IMR-90 (cell line): ENCODE data around the gene LUZP1. TPM values are rescaled to one million over a fixed set of nuclear protein-coding genes. Genes with fewer than 3 reads are reported as not detected.

Source experiments
- ATAC-seq: fragments of 200-7000 bp; cut with Tn5 transposase; 2 replicates; pipeline ENCODE4 v1.9.1; 2020; ENCODE audit warnings: low read depth, mild to moderate bottlenecking, moderate library complexity
- BruUV-seq: library from RNA; stranded (reverse); fragments of 400-500 nt; replicated peaks from 2 replicates; lab custom pipeline; 2021; lab: Mats Ljungman, UMichigan
- CTCF ChIA-PET: fragments of 300-600 bp; formaldehyde crosslinking; extraction: SDS; loops from one replicate; lab custom pipeline; 2021; ENCODE audit warnings: antibody characterized with exemption; lab: Yijun Ruan, JAX
- POLR2A ChIA-PET: fragments of 300-600 bp; sonication (Branson Sonifier 250); formaldehyde crosslinking; loops from one replicate; lab custom pipeline; 2022; ENCODE audit warnings: antibody characterized with exemption; ENCODE audit not compliant: unreplicated experiment; lab: Charles Lee
- DNase-seq: peaks from one replicate; pipeline ENCODE4 v3.0.0; 2013
- H2AFZ ChIP-seq: replicated peaks from 2 replicates; pipeline ENCODE3; 2013; ENCODE audit warnings: low read length, mild to moderate bottlenecking; ENCODE audit not compliant: poor library complexity
- H2AK5ac ChIP-seq: 2 replicates; pipeline ENCODE4 v1.6.1; 2013; ENCODE audit warnings: low read depth, low read length, inconsistent platforms
- H2AK9ac ChIP-seq: replicated peaks from 2 replicates; pipeline ENCODE3; 2013; ENCODE audit warnings: mild to moderate bottlenecking, low read depth, low read length, moderate library complexity; ENCODE audit not compliant: poor library complexity
- H2BK120ac ChIP-seq: 2 replicates; pipeline ENCODE4 v1.6.1; 2013; ENCODE audit warnings: low read depth, low read length, inconsistent platforms
- H2BK15ac ChIP-seq: 3 replicates; pipeline ENCODE4 v1.6.1; 2013; ENCODE audit warnings: low read depth, low read length, inconsistent platforms
- H2BK20ac ChIP-seq: 2 replicates; pipeline ENCODE4 v1.6.1; 2013; ENCODE audit warnings: low read depth, mild to moderate bottlenecking, inconsistent platforms, low read length, moderate library complexity
- H2BK5ac ChIP-seq: 2 replicates; pipeline ENCODE4 v1.6.1; 2013; ENCODE audit warnings: mild to moderate bottlenecking, low read depth, low read length, inconsistent platforms; ENCODE audit not compliant: poor library complexity, severe bottlenecking
- H3K14ac ChIP-seq: replicated peaks from 2 replicates; pipeline ENCODE4 v1.6.1; 2013; ENCODE audit warnings: low read depth, low read length, inconsistent platforms
- H3K18ac ChIP-seq: 2 replicates; pipeline ENCODE4 v1.6.1; 2013; ENCODE audit warnings: low read depth, low read length, control low read depth
- H3K23ac ChIP-seq: 2 replicates; pipeline ENCODE4 v1.6.1; 2013; ENCODE audit warnings: low read depth, low read length, inconsistent platforms
- H3K27ac ChIP-seq: 2 replicates; pipeline ENCODE4 v1.5.1; 2013; ENCODE audit warnings: mild to moderate bottlenecking, control low read depth, low read length; ENCODE audit not compliant: insufficient read depth
- H3K27me3 ChIP-seq: 2 replicates; pipeline ENCODE4 v1.6.1; 2013; ENCODE audit warnings: low read length; ENCODE audit not compliant: control insufficient read depth, insufficient read depth
- H3K36me3 ChIP-seq: 2 replicates; pipeline ENCODE4 v1.6.1; 2013; ENCODE audit warnings: low read length, mixed read lengths; ENCODE audit not compliant: control insufficient read depth, insufficient read depth
- H3K4ac ChIP-seq: 2 replicates; pipeline ENCODE4 v1.6.1; 2013; ENCODE audit warnings: low read depth, low read length, inconsistent platforms
- H3K4me1 ChIP-seq: 2 replicates; pipeline ENCODE4 v1.6.1; 2013; ENCODE audit warnings: low read length, mixed read lengths; ENCODE audit not compliant: control insufficient read depth, insufficient read depth
- H3K4me2 ChIP-seq: 2 replicates; pipeline ENCODE4 v1.6.1; 2013; ENCODE audit warnings: low read depth, mild to moderate bottlenecking, control low read depth, low read length, moderate library complexity
- H3K4me3 ChIP-seq: 2 replicates; pipeline ENCODE4 v1.5.1; 2013; ENCODE audit warnings: low read depth, mild to moderate bottlenecking, control low read depth, low read length, moderate library complexity; ENCODE audit not compliant: insufficient read depth
- H3K56ac ChIP-seq: 2 replicates; pipeline ENCODE4 v1.6.1; 2013; ENCODE audit warnings: low read length, inconsistent platforms; ENCODE audit not compliant: insufficient read depth; ENCODE audit errors: extremely low read depth
- H3K79me1 ChIP-seq, 2 experiments: 2 replicates each; pipeline ENCODE4 v1.6.1; 2013; ENCODE audit warnings: low read length in 2 of 2, inconsistent platforms in 1 of 2, low read depth in 1 of 2
- H3K9ac ChIP-seq: 2 replicates; pipeline ENCODE4 v1.6.1; 2013; ENCODE audit warnings: low read depth, low read length, control low read depth
- H3K9me1 ChIP-seq: 2 replicates; pipeline ENCODE4 v1.6.1; 2013; ENCODE audit warnings: low read length, inconsistent platforms; ENCODE audit not compliant: insufficient read depth
- H3K9me3 ChIP-seq: 2 replicates; pipeline ENCODE4 v1.6.1; 2013; ENCODE audit warnings: low read length; ENCODE audit not compliant: control insufficient read depth, insufficient read depth
- H4K20me1 ChIP-seq: 2 replicates; pipeline ENCODE4 v1.6.1; 2013; ENCODE audit warnings: low read length, inconsistent platforms; ENCODE audit not compliant: insufficient read depth
- H4K5ac ChIP-seq: 2 replicates; pipeline ENCODE4 v1.6.1; 2013; ENCODE audit warnings: mild to moderate bottlenecking, low read depth, low read length, control low read depth
- H4K8ac ChIP-seq, 2 experiments: 2 replicates each; pipeline ENCODE4 v1.6.1; 2013; ENCODE audit warnings: low read depth in 2 of 2, low read length in 2 of 2, control low read depth in 1 of 2, inconsistent platforms in 1 of 2
- H4K91ac ChIP-seq: 2 replicates; pipeline ENCODE4 v1.6.1; 2013; ENCODE audit warnings: low read depth, low read length, inconsistent platforms; ENCODE audit not compliant: insufficient read depth
- MXI1 ChIP-seq: IDR thresholded peaks from 2 replicates; pipeline ENCODE4 v1.6.1; 2012; ENCODE audit warnings: low read depth, mild to moderate bottlenecking, low read length, moderate library complexity, borderline replicate concordance
- NFE2L2 ChIP-seq: fragments of 150-350 bp; IDR thresholded peaks from 2 replicates; pipeline ENCODE4 v1.6.1; 2016; ENCODE audit warnings: low read depth, mild to moderate bottlenecking, low read length
- RAD21 ChIP-seq: IDR thresholded peaks from 2 replicates; pipeline ENCODE4 v1.6.1; 2012; ENCODE audit warnings: low read length, improper control_type of control experiment
- WGBS, 2 experiments: methylation state at CpG; one replicate each; pipeline versions ENCODE4 v1.1.5 to v1.1.7; 2013; ENCODE audit warnings: missing lambda C conversion rate in 2 of 2; ENCODE audit not compliant: insufficient read length in 1 of 2; ENCODE audit errors: extremely low coverage in 2 of 2; 5-methylcytosine and 5-hydroxymethylcytosine counted together
- dilution Hi-C: fragments of 300-500 bp; cut with HindIII; formaldehyde crosslinking; loops from one replicate; pipeline ENCODE4 v1.14.3; 2018; ENCODE audit warnings: low sequenced_read_pairs; ENCODE audit not compliant: unreplicated experiment
- in situ Hi-C: fragments of 300-500 bp; cut with MboI; formaldehyde crosslinking; loops from 3 replicates; pipeline ENCODE4 v1.14.3; 2019; ENCODE audit warnings: low sequenced_read_pairs, inconsistent platforms, mixed read lengths
- intact Hi-C: fragments of 100-400 bp; cut with micrococcal nuclease; formaldehyde crosslinking; loops from 2 replicates; pipeline ENCODE4 v1.10.0; 2022
- polyA plus RNA-seq, 3 experiments: library from polyadenylated mRNA; depleted of rRNA; stranded (reverse); fragments of >200 nt; gene quantifications; 2 replicates each; pipeline ENCODE4 v1.2.3, GENCODE V29; 2012; ENCODE audit warnings: low replicate concordance in 1 of 3
- total RNA-seq: library from RNA; depleted of rRNA; stranded (reverse); fragments of >200 nt; gene quantifications from 2 replicates; pipeline ENCODE4 v1.2.3, GENCODE V29; 2012

The LUZP1 gene
- total and polyA plus RNA-seq, 2 of the 4 experiments (the other 2 are of a cell fraction) = 13.1 to 31.7 TPM

DNA sequence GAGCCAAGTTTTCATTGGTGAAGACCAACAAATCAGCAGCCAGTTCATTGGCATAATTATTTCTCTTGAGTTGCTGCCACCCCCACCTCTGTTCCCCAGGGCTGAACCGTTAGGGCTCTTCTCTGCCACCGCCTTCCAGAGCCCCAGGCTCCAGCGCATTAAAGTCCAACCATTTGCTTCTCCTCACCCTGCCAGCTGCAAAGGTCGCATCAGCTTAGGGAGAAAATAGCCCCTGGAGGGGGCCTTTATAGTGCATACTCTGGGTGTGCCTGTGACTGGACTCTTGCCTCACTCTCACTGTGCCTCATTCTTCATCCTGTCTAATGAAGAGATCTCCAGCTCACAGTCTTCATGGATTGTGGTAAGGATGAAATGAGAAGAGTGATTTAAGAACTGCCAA, 99.0 kb downstream of the LUZP1 start:
- DNase-seq (no peak), ATAC-seq (no peak)
- H2BK120ac ChIP-seq = no peak overlapping the region
- no peak overlapping the region for H3K27ac ChIP-seq
- peaks cover 27% of the 10 kb centered on the region for H3K36me3 ChIP-seq
- no peak overlapping the region for H3K4ac ChIP-seq
- peaks cover 17 to 26% of the 10 kb centered on the region in 2 experiments for H3K79me1 ChIP-seq
- no peak overlapping the region for H3K18ac ChIP-seq
- intact Hi-C loops (loop anchor here (5.0 kb wide), 1 partner anchor 92 kb away; no protein-coding TSS in a partner anchor), in situ Hi-C loops (no loop called here), dilution Hi-C loops (no loop called here)
- no peak overlapping the region for H3K4me3 ChIP-seq
- WGBS, 2 experiments = no CpG with 5 or more reads among the region's 4 CpGs
- H3K9me3 ChIP-seq = no peaks in the 10 kb centered on the region
- H2AK5ac ChIP-seq = no peak overlapping the region
- H3K14ac ChIP-seq = no peak overlapping the region
- H4K20me1 ChIP-seq = no peaks in the 10 kb centered on the region
- no peak overlapping the region for H2BK5ac ChIP-seq
- H2BK20ac ChIP-seq = no peak overlapping the region
- H4K91ac ChIP-seq = no peak overlapping the region
- H3K4me1 ChIP-seq = no peaks in the 10 kb centered on the region
- no peak overlapping the region for H4K8ac ChIP-seq
- H3K27me3 ChIP-seq = no peaks in the 10 kb centered on the region
- no TSS peak for BruUV-seq
- H3K4me2 ChIP-seq = no peak overlapping the region
- no peak for TF ChIP-seq NFE2L2
- TF ChIP-seq MXI1 = no peak
- no peak for TF ChIP-seq RAD21
- no peak overlapping the region; the same call in 1 of the 2 replicates for H3K56ac ChIP-seq
- no peak overlapping the region for H2BK15ac ChIP-seq
- no peak overlapping the region for H2AFZ ChIP-seq
- H2AK9ac ChIP-seq = no peak overlapping the region
- ChIA-PET POLR2A (no interaction called here), CTCF (no interaction called here)
- H3K9ac ChIP-seq = no peak overlapping the region
- H3K9me1 ChIP-seq = no peaks in the 10 kb centered on the region; the same call in 1 of the 2 replicates
- H3K23ac ChIP-seq = no peak overlapping the region
- H4K5ac ChIP-seq = no peak overlapping the region
